ENCODE results near the gene NFATC4. TPM values are rescaled to one million over a fixed set of nuclear protein-coding genes. Genes with fewer than 3 reads are reported as not detected.

NFATC4 gene
- total RNA-seq, 1 donor from 2014 or later: 56.6 TPM

GRCh38 chr14:24356208-24356607 is 11.8 kb upstream of the NFATC4 start:
- Mint-ChIP-seq H3K9me3 (ENCODE audit: low read depth) (no peaks in the 10 kb centered on the region), H3K36me3 (ENCODE audit: insufficient read depth) (no peaks in the 10 kb centered on the region), H3K27ac (no peak overlapping the region), H3K4me3 (ENCODE audit: low read depth) (no peak overlapping the region), H3K27me3 (peaks cover 48% of the 10 kb centered on the region), H3K4me1 (ENCODE audit: low read depth) (peaks cover 6% of the 10 kb centered on the region)
- no peak for TF ChIP-seq CTCF (IDR thresholded peaks at IDR 0.05; ENCODE audit: unreplicated experiment)
- no peak for DNase-seq (ENCODE audit: low spot score, unreplicated experiment)

GRCh38 chr14:24360281-24360680 is 7.7 kb upstream of the NFATC4 start:
- Mint-ChIP-seq H3K9me3 (ENCODE audit: low read depth) (no peaks in the 10 kb centered on the region), H3K36me3 (ENCODE audit: insufficient read depth) (no peaks in the 10 kb centered on the region), H3K4me3 (ENCODE audit: low read depth) (no peak overlapping the region), H3K27me3 (peaks cover 36% of the 10 kb centered on the region), H3K27ac (no peak overlapping the region), H3K4me1 (ENCODE audit: low read depth) (no peaks in the 10 kb centered on the region)
- no peak for DNase-seq (ENCODE audit: low spot score, unreplicated experiment)
- TF ChIP-seq CTCF (IDR thresholded peaks at IDR 0.05; ENCODE audit: unreplicated experiment): no peak

GRCh38 chr14:24361326-24361725 is 6.7 kb upstream of the NFATC4 start:
- Mint-ChIP-seq H3K36me3 (ENCODE audit: insufficient read depth) (no peaks in the 10 kb centered on the region), H3K27ac (no peak overlapping the region), H3K9me3 (ENCODE audit: low read depth) (no peaks in the 10 kb centered on the region), H3K4me1 (ENCODE audit: low read depth) (peaks cover 7% of the 10 kb centered on the region), H3K27me3 (peaks cover 36% of the 10 kb centered on the region), H3K4me3 (ENCODE audit: low read depth) (no peak overlapping the region)
- no peak for DNase-seq (ENCODE audit: low spot score, unreplicated experiment)
- TF ChIP-seq CTCF (IDR thresholded peaks at IDR 0.05; ENCODE audit: unreplicated experiment): no peak

GRCh38 chr14:24362241-24362960 is 5.6 kb upstream of the NFATC4 start:
- H3K36me3 Mint-ChIP-seq (ENCODE audit: insufficient read depth): no peaks in the 10 kb centered on the region
- peaks cover 9% of the 10 kb centered on the region for H3K4me1 Mint-ChIP-seq (ENCODE audit: low read depth)
- peaks cover 33% of the 10 kb centered on the region for H3K27me3 Mint-ChIP-seq
- H3K27ac Mint-ChIP-seq: no peak overlapping the region
- no peak overlapping the region for H3K4me3 Mint-ChIP-seq (ENCODE audit: low read depth)
- TF ChIP-seq CTCF (IDR thresholded peaks at IDR 0.05; ENCODE audit: unreplicated experiment): no peak
- H3K9me3 Mint-ChIP-seq (ENCODE audit: low read depth): no peaks in the 10 kb centered on the region
- DNase-seq (ENCODE audit: low spot score, unreplicated experiment): no peak

- Mint-ChIP-seq H3K4me3 (ENCODE audit: low read depth) (no peak overlapping the region), H3K27ac (no peak overlapping the region), H3K4me1 (ENCODE audit: low read depth) (peaks cover 11% of the 10 kb centered on the region), H3K27me3 (peaks cover 25% of the 10 kb centered on the region), H3K36me3 (ENCODE audit: insufficient read depth) (no peaks in the 10 kb centered on the region), H3K9me3 (ENCODE audit: low read depth) (no peaks in the 10 kb centered on the region)
- no peak for DNase-seq (ENCODE audit: low spot score, unreplicated experiment)
- TF ChIP-seq CTCF (IDR thresholded peaks at IDR 0.05; ENCODE audit: unreplicated experiment): no peak
Observed at GRCh38 chr14:24363401-24363800, 4.6 kb upstream of the NFATC4 start.
